ENCODE results near the gene EXOC4. TPM values are rescaled to one million over a fixed set of nuclear protein-coding genes. Genes with fewer than 3 reads are reported as not detected.

EXOC4 gene
- total and polyA plus RNA-seq, 2 donors from 2014 or later: 22.8 to 78.7 TPM

GRCh38 chr7:133704453-133704852 is 451.6 kb downstream of the EXOC4 start:
- TF ChIP-seq CTCF (IDR thresholded peaks at IDR 0.05; ENCODE audit: borderline replicate concordance, extremely low read depth, insufficient read depth): no peak
- peak in 2 of 5 donors; percentile 51 to 62 for DNase-seq
- Histone ChIP-seq H3K27ac (ENCODE audit: low read depth in 2 of 2, low read length in 2 of 2) (no peak overlapping the region), H3K27me3 (ENCODE audit: control insufficient read depth, insufficient read depth, low read length) (no peaks in the 10 kb centered on the region), H3K4me3 (ENCODE audit: low read length in 3 of 3) (no peak overlapping the region), H3K9ac (ENCODE audit: low read length in 3 of 3) (no peak overlapping the region), H3K4me1 (ENCODE audit: control insufficient read depth in 2 of 3, insufficient read depth in 2 of 3, low read depth in 1 of 3, low read length in 3 of 3) (peaks cover 0 to 3% (median 0%) of the 10 kb centered on the region in 3 donors), H3K9me3 (ENCODE audit: control insufficient read depth in 2 of 3, insufficient read depth in 1 of 3, low read length in 3 of 3) (no peaks in the 10 kb centered on the region), H3K36me3 (ENCODE audit: control insufficient read depth in 2 of 3, insufficient read depth in 3 of 3, low read length in 3 of 3) (no peaks in the 10 kb centered on the region)
- no peak for FAIRE-seq
- intact Hi-C loops (cut with DNase I): no loop called here

- intact Hi-C loops (cut with DNase I): no loop called here
- Histone ChIP-seq H3K9me3 (ENCODE audit: control insufficient read depth in 2 of 3, insufficient read depth in 1 of 3, low read length in 3 of 3) (no peaks in the 10 kb centered on the region), H3K27me3 (ENCODE audit: control insufficient read depth, insufficient read depth, low read length) (no peaks in the 10 kb centered on the region), H3K4me3 (ENCODE audit: low read length in 3 of 3) (no peak overlapping the region), H3K27ac (ENCODE audit: low read depth in 2 of 2, low read length in 2 of 2) (no peak overlapping the region), H3K9ac (ENCODE audit: low read length in 3 of 3) (no peak overlapping the region), H3K36me3 (ENCODE audit: control insufficient read depth in 2 of 3, insufficient read depth in 3 of 3, low read length in 3 of 3) (no peaks in the 10 kb centered on the region), H3K4me1 (ENCODE audit: control insufficient read depth in 2 of 3, insufficient read depth in 2 of 3, low read depth in 1 of 3, low read length in 3 of 3) (peaks cover 0 to 3% (median 0%) of the 10 kb centered on the region in 3 donors)
- DNase-seq: no peak
- no peak for TF ChIP-seq CTCF (IDR thresholded peaks at IDR 0.05; ENCODE audit: borderline replicate concordance, extremely low read depth, insufficient read depth)
- no peak for FAIRE-seq
Observed at GRCh38 chr7:133705596-133705995, 452.7 kb downstream of the EXOC4 start.

GRCh38 chr7:133706016-133706415 is 453.1 kb downstream of the EXOC4 start:
- FAIRE-seq (no peak), DNase-seq (no peak)
- Histone ChIP-seq H3K27ac (ENCODE audit: low read depth in 2 of 2, low read length in 2 of 2) (no peak overlapping the region), H3K36me3 (ENCODE audit: control insufficient read depth in 2 of 3, insufficient read depth in 3 of 3, low read length in 3 of 3) (no peaks in the 10 kb centered on the region), H3K9ac (ENCODE audit: low read length in 3 of 3) (no peak overlapping the region), H3K4me1 (ENCODE audit: control insufficient read depth in 2 of 3, insufficient read depth in 2 of 3, low read depth in 1 of 3, low read length in 3 of 3) (peaks cover 0 to 3% (median 0%) of the 10 kb centered on the region in 3 donors), H3K4me3 (ENCODE audit: low read length in 3 of 3) (no peak overlapping the region), H3K27me3 (ENCODE audit: control insufficient read depth, insufficient read depth, low read length) (no peaks in the 10 kb centered on the region), H3K9me3 (ENCODE audit: control insufficient read depth in 2 of 3, insufficient read depth in 1 of 3, low read length in 3 of 3) (no peaks in the 10 kb centered on the region)
- intact Hi-C loops (cut with DNase I): no loop called here
- no peak for TF ChIP-seq CTCF (IDR thresholded peaks at IDR 0.05; ENCODE audit: borderline replicate concordance, extremely low read depth, insufficient read depth)

All from kidney (tissue), 14 donors.